Measurements from ENCODE around the gene WNT3A. TPM values are rescaled to one million over a fixed set of nuclear protein-coding genes. Genes with fewer than 3 reads are reported as not detected.

The WNT3A gene
- total and polyA plus RNA-seq, 2 experiments from 2014 or later, result 0.07 to 0.65 TPM

DNA sequence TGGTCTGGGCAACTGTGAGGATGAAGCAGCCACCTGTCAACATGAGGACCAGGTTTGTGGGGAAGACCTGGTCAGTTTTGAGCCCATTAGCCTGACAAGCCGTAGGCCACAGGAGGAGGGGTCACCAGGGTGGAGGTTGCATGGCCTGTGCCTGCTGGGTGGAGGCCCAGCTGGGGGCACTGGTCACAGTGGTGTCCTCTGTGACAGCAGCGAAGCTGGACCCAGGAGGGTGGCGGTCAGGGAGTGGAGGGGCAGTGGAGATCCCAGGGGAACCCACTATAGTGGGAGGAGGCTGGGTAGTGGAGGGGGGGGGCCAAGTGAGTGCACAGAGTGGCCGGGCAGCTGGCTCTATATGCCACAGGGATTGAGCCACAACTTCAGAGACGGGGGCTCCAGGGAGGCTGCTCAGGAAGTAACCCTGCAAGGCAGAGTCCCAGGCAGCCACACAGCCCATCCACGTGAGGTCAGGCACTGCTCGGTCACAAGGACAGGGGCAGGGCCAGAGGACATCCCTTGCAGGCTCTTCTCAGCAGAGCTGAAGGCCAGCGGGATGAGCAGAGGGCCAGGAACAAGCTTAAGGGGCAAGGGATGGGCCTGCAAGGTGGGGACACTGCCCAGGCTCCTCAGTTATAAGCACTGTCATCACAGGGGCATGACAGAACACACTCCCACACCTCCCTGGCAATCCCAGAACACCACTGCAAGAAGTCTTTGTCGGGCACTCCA, 98.6 kb downstream of the WNT3A start (continued):
- TF ChIP-seq, protein P1, sequence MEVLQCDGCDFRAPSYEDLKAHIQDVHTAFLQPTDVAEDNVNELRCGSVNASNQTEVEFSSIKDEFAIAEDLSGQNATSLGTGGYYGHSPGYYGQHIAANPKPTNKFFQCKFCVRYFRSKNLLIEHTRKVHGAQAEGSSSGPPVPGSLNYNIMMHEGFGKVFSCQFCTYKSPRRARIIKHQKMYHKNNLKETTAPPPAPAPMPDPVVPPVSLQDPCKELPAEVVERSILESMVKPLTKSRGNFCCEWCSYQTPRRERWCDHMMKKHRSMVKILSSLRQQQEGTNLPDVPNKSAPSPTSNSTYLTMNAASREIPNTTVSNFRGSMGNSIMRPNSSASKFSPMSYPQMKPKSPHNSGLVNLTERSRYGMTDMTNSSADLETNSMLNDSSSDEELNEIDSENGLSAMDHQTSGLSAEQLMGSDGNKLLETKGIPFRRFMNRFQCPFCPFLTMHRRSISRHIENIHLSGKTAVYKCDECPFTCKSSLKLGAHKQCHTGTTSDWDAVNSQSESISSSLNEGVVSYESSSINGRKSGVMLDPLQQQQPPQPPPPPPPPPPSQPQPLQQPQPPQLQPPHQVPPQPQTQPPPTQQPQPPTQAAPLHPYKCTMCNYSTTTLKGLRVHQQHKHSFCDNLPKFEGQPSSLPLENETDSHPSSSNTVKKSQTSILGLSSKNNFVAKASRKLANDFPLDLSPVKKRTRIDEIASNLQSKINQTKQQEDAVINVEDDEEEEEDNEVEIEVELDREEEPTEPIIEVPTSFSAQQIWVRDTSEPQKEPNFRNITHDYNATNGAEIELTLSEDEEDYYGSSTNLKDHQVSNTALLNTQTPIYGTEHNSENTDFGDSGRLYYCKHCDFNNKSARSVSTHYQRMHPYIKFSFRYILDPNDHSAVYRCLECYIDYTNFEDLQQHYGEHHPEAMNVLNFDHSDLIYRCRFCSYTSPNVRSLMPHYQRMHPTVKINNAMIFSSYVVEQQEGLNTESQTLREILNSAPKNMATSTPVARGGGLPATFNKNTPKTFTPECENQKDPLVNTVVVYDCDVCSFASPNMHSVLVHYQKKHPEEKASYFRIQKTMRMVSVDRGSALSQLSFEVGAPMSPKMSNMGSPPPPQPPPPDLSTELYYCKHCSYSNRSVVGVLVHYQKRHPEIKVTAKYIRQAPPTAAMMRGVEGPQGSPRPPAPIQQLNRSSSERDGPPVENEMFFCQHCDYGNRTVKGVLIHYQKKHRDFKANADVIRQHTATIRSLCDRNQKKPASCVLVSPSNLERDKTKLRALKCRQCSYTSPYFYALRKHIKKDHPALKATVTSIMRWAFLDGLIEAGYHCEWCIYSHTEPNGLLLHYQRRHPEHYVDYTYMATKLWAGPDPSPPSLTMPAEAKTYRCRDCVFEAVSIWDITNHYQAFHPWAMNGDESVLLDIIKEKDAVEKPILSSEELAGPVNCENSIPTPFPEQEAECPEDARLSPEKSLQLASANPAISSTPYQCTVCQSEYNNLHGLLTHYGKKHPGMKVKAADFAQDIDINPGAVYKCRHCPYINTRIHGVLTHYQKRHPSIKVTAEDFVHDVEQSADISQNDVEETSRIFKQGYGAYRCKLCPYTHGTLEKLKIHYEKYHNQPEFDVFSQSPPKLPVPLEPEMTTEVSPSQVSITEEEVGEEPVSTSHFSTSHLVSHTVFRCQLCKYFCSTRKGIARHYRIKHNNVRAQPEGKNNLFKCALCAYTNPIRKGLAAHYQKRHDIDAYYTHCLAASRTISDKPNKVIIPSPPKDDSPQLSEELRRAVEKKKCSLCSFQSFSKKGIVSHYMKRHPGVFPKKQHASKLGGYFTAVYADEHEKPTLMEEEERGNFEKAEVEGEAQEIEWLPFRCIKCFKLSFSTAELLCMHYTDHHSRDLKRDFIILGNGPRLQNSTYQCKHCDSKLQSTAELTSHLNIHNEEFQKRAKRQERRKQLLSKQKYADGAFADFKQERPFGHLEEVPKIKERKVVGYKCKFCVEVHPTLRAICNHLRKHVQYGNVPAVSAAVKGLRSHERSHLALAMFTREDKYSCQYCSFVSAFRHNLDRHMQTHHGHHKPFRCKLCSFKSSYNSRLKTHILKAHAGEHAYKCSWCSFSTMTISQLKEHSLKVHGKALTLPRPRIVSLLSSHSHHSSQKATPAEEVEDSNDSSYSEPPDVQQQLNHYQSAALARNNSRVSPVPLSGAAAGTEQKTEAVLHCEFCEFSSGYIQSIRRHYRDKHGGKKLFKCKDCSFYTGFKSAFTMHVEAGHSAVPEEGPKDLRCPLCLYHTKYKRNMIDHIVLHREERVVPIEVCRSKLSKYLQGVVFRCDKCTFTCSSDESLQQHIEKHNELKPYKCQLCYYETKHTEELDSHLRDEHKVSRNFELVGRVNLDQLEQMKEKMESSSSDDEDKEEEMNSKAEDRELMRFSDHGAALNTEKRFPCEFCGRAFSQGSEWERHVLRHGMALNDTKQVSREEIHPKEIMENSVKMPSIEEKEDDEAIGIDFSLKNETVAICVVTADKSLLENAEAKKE (CRISPR knock-in tag; IDR thresholded peaks at IDR 0.05), result no peak
- no peak for TF ChIP-seq ZNF114 (CRISPR knock-in tag; IDR thresholded peaks at IDR 0.05)
- TF ChIP-seq, protein P2, sequence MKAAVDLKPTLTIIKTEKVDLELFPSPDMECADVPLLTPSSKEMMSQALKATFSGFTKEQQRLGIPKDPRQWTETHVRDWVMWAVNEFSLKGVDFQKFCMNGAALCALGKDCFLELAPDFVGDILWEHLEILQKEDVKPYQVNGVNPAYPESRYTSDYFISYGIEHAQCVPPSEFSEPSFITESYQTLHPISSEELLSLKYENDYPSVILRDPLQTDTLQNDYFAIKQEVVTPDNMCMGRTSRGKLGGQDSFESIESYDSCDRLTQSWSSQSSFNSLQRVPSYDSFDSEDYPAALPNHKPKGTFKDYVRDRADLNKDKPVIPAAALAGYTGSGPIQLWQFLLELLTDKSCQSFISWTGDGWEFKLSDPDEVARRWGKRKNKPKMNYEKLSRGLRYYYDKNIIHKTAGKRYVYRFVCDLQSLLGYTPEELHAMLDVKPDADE (IDR thresholded peaks at IDR 0.05), result no peak
- TF ChIP-seq POLR2AphosphoS5 (IDR thresholded peaks at IDR 0.05; ENCODE audit: low read depth), result no peak

DNA sequence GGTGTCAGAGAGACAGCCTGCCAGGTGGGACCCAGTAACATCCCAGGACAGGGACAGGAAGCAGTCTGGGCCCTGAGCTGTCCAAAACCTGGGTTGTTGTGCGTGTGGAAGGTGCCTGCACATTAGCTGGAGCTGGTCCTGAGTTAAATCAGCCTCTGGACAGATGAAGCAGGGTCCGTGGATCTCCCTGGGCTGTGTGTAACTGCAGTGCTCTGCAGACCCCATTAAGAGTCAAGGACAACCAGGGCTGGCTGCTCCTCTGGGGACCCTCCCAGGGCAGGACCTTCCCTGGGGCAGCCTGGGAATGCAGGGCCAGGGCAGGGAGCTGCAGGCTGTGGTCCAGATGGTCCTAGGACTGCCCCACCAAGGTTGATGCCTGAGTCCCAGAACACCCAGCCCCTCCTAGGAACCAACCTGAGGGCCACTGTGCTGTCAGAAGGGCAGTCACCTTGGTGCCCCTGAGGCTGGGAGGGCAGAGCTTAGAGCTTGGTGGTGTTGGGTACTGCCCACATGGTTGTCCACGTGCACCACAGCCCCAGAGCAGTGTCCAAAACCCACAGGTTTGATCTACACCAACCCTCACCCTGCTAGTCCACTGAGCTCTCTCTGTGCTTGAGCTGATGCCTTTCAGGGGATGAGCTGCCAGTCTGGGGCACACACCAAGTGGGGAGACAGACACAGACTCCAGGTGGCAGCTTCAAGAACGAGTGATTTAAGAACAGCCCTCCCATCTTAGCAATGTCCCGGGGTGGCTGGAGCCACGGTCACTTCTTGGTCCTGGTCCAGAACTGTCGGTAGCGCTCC, 99.4 kb downstream of the WNT3A start:
- H3K4me3 Mint-ChIP-seq, result no peak overlapping the region; the same call in 2 of the 3 replicates
- Histone ChIP-seq H3K9me2 (ENCODE audit: insufficient read depth) (no peaks in the 10 kb centered on the region), H3K36me3 (ENCODE audit: insufficient read depth) (no peaks in the 10 kb centered on the region), H3K4me3 (no peak overlapping the region), H3F3A (replicated peaks; ENCODE audit: low read depth) (0 out of 2 replicates have a peak, but pooled peaks cover 2% of the 10 kb centered on the region), H3K27me3 (ENCODE audit: insufficient read depth) (peaks cover 10% of the 10 kb centered on the region; the same call in 1 of the 2 replicates), H3K27ac (ENCODE audit: low read depth) (no peak overlapping the region), H3K4me2 (no peak overlapping the region), H4K20me1 (replicated peaks; ENCODE audit: insufficient read depth) (no peaks in the 10 kb centered on the region; the same call in 1 of the 2 replicates), H3K79me2 (replicated peaks; ENCODE audit: insufficient read depth) (peaks cover 8% of the 10 kb centered on the region), H2AFZ (no peak overlapping the region), H3K4me1 (ENCODE audit: insufficient read depth) (peaks cover 7% of the 10 kb centered on the region; the same call in 1 of the 2 replicates)
- H3K36me3 Mint-ChIP-seq (ENCODE audit: low read depth), result peaks cover 12% of the 10 kb centered on the region
- H3K27ac Mint-ChIP-seq, result no peak overlapping the region
- no peaks in the 10 kb centered on the region; the same call in 1 of the 3 replicates for H3K9me3 Mint-ChIP-seq
- ATAC-seq, result no peak
- DNase-seq (ENCODE audit: low spot score), result no peak
- peaks cover 20% of the 10 kb centered on the region for H3K4me1 Mint-ChIP-seq
- H3K27me3 Mint-ChIP-seq (ENCODE audit: insufficient read depth, low read depth, poor library complexity), result peaks cover 28% of the 10 kb centered on the region
- TF ChIP-seq POLR2AphosphoS5 (IDR thresholded peaks at IDR 0.05; ENCODE audit: low read depth) (no peak), EZH2phosphoT487 (IDR thresholded peaks at IDR 0.05; ENCODE audit: unreplicated experiment) (no peak), ZNF331 (CRISPR knock-in tag; IDR thresholded peaks at IDR 0.05; ENCODE audit: low read depth) (no peak)
- TF ChIP-seq, protein P2 (IDR thresholded peaks at IDR 0.05), result no peak
- TF ChIP-seq, protein P3, sequence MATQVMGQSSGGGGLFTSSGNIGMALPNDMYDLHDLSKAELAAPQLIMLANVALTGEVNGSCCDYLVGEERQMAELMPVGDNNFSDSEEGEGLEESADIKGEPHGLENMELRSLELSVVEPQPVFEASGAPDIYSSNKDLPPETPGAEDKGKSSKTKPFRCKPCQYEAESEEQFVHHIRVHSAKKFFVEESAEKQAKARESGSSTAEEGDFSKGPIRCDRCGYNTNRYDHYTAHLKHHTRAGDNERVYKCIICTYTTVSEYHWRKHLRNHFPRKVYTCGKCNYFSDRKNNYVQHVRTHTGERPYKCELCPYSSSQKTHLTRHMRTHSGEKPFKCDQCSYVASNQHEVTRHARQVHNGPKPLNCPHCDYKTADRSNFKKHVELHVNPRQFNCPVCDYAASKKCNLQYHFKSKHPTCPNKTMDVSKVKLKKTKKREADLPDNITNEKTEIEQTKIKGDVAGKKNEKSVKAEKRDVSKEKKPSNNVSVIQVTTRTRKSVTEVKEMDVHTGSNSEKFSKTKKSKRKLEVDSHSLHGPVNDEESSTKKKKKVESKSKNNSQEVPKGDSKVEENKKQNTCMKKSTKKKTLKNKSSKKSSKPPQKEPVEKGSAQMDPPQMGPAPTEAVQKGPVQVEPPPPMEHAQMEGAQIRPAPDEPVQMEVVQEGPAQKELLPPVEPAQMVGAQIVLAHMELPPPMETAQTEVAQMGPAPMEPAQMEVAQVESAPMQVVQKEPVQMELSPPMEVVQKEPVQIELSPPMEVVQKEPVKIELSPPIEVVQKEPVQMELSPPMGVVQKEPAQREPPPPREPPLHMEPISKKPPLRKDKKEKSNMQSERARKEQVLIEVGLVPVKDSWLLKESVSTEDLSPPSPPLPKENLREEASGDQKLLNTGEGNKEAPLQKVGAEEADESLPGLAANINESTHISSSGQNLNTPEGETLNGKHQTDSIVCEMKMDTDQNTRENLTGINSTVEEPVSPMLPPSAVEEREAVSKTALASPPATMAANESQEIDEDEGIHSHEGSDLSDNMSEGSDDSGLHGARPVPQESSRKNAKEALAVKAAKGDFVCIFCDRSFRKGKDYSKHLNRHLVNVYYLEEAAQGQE (IDR thresholded peaks at IDR 0.05; ENCODE audit: unreplicated experiment), result no peak

All from GM23338 (cell line).